ENCODE results near the gene SH3RF1. TPM values are rescaled to one million over a fixed set of nuclear protein-coding genes. Genes with fewer than 3 reads are reported as not detected.

Gene SH3RF1
- total RNA-seq, 4 donors from 2014 or later, result 5.9 to 41.2 (median 15.0) TPM

DNA sequence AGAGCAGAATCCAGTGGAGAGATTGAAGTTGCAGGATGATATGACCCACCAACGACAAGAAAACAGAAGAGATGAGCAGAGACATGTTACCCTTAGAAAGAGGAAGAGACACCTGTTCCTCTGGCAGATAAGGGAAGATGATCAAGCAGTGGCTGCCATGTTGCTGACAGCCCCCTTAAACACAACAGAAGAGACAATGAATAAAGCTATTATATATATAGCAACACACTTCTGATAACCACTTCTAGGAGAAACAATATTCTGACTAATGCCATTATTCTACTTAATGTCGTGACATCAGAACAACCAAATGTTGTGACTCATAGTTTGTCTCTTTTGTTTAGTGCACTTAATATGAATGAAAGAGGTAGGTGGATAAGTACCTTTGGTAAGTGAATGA lies 44.9 kb downstream of the SH3RF1 start:
- no peaks in the 10 kb centered on the region for H3K27me3 ChIP-seq
- no peaks in the 10 kb centered on the region for H3K9me3 ChIP-seq
- no peak overlapping the region for H3K4me3 ChIP-seq
- intact Hi-C loops (cut with DNase I; ENCODE audit: low total_unique reads), result no loop called here
- DNase-seq, result no peak
- H3K36me3 ChIP-seq, result no peaks in the 10 kb centered on the region
- H3K4me1 ChIP-seq, result peaks cover 0 to 6% of the 10 kb centered on the region in 2 donors
- TF ChIP-seq, protein P1, sequence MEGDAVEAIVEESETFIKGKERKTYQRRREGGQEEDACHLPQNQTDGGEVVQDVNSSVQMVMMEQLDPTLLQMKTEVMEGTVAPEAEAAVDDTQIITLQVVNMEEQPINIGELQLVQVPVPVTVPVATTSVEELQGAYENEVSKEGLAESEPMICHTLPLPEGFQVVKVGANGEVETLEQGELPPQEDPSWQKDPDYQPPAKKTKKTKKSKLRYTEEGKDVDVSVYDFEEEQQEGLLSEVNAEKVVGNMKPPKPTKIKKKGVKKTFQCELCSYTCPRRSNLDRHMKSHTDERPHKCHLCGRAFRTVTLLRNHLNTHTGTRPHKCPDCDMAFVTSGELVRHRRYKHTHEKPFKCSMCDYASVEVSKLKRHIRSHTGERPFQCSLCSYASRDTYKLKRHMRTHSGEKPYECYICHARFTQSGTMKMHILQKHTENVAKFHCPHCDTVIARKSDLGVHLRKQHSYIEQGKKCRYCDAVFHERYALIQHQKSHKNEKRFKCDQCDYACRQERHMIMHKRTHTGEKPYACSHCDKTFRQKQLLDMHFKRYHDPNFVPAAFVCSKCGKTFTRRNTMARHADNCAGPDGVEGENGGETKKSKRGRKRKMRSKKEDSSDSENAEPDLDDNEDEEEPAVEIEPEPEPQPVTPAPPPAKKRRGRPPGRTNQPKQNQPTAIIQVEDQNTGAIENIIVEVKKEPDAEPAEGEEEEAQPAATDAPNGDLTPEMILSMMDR (IDR thresholded peaks at IDR 0.05), result no peak
- no peak for TF ChIP-seq POLR2A (IDR thresholded peaks at IDR 0.05)
- peak overlapping the region; percentile 41 to 66 for H3K27ac ChIP-seq

DNA sequence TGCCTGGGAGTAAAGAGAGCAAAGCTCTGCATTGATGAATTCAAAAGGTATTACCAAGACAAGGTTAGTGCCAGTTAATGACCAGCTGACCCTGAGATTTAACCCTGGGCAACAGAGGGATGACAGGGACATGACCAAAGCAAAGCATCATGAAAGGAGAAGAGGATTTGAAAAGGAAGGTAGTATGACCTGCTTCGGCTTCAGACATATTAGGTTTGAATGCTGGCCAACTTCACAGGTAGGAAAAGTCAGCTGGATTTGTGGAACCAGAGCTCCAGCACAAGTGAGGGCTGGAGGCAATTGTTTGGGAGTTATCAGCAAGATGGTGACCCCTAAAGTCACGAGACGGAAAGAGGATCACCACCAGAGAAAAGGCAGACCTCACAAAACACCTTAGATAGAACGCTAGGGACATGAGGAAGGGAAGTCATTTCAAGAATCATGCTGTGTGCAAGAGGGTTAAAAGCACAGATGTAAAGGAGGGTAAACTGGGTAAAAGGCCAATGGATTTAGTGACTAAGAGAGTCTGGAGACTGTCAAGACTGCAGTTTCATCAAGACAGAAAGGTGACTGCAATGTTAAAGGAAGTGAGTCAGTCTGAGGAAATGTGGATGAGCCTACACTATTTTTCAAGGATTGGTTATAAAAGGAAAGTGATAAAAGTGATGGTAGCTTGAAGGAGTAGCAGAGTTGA lies 45.6 kb downstream of the SH3RF1 start:
- no peak for DNase-seq
- intact Hi-C loops (cut with DNase I; ENCODE audit: low total_unique reads), result no loop called here

DNA sequence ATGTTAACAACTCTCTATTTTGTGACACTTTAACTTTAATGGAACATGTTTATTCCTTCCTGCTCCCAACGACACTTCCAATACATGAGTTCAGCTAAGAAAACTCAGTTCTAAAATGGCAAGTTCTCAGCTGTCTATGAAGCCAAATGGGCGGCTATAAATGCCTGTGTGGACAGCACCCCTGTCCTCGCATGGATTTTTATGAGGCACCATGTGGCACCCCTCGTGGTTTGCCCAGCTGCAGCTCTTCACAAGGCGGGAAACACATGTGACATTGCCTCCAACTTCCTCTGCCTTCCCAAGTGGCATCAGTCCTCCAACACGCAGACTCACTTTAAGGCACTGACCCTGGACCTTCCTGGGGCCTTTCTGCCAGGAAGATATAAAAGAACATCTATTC lies 48.0 kb downstream of the SH3RF1 start:
- no peak overlapping the region for H3K4me3 ChIP-seq
- H3K27me3 ChIP-seq, result no peaks in the 10 kb centered on the region
- H3K9me3 ChIP-seq, result no peaks in the 10 kb centered on the region
- H3K4me1 ChIP-seq, result peaks cover 0 to 6% of the 10 kb centered on the region in 2 donors
- intact Hi-C loops (cut with DNase I; ENCODE audit: low total_unique reads), result no loop called here
- no peaks in the 10 kb centered on the region for H3K36me3 ChIP-seq
- no peak overlapping the region for H3K27ac ChIP-seq
- TF ChIP-seq POLR2A (IDR thresholded peaks at IDR 0.05), result no peak
- TF ChIP-seq, protein P1 (IDR thresholded peaks at IDR 0.05), result no peak
- no peak for DNase-seq

More for the DNA sequence above, 45.6 kb downstream of the SH3RF1 start:
- Histone ChIP-seq H3K27ac (peak overlapping the region; percentile 41 to 66), H3K9me3 (no peaks in the 10 kb centered on the region), H3K4me1 (peaks cover 0 to 6% of the 10 kb centered on the region in 2 donors), H3K36me3 (no peaks in the 10 kb centered on the region), H3K27me3 (no peaks in the 10 kb centered on the region), H3K4me3 (no peak overlapping the region)
- TF ChIP-seq, protein P1 (IDR thresholded peaks at IDR 0.05), result no peak
- no peak for TF ChIP-seq POLR2A (IDR thresholded peaks at IDR 0.05)

DNA sequence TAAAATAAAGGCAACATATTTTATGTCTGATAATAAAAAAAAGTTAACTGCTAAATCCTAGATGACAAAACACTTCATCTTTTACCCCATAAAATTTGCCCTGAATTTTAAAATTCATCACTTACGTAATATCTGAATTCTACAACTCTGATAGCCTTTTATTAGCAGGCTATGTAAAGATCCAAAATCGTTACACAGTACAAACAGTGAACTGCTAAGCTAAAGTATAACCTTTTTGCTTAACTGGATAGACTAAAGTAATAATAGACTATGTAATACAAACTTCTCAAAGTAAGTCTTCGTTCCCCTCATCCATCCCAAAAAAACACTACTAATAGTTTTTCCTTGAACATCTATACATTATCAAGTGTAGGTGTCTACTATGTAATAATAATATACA lies 49.1 kb downstream of the SH3RF1 start:
- no peak for TF ChIP-seq POLR2A (IDR thresholded peaks at IDR 0.05)
- TF ChIP-seq, protein P1 (IDR thresholded peaks at IDR 0.05), result no peak
- H3K4me3 ChIP-seq, result no peak overlapping the region
- H3K27me3 ChIP-seq, result no peaks in the 10 kb centered on the region
- H3K36me3 ChIP-seq, result no peaks in the 10 kb centered on the region
- H3K4me1 ChIP-seq, result peaks cover 0 to 6% of the 10 kb centered on the region in 2 donors
- H3K9me3 ChIP-seq, result no peaks in the 10 kb centered on the region
- no peak for DNase-seq
- no peak overlapping the region for H3K27ac ChIP-seq
- intact Hi-C loops (cut with DNase I; ENCODE audit: low total_unique reads), result no loop called here

DNA sequence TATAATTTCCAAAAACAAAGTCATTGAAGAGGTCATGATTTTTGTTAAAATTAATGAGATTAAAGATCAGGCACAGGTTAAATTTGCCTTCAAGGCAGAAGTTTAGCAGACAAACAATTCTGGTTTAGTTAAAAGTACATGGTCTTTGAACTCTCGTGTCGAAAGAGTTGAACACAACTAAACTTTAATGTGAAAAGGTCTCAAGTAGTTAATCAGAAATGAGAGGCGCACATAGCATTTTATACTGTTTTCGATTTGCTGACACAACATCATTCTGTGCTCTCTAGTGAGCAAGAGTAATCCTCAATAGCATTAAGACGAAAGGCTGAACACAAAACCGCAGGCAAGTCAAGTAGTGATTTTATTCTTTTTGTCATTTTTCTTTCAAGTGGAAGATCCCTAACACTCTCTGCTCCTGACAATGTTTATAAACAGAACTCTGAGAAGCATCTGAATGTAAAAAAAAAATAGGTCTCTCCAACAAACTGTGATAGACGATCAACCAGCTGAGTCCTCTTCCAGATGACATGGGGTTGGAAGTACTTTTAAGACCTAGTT lies 49.8 kb downstream of the SH3RF1 start:
- intact Hi-C loops (cut with DNase I; ENCODE audit: low total_unique reads), result no loop called here
- Histone ChIP-seq H3K4me1 (peaks cover 0 to 6% of the 10 kb centered on the region in 2 donors), H3K27me3 (no peaks in the 10 kb centered on the region), H3K36me3 (no peaks in the 10 kb centered on the region), H3K9me3 (no peaks in the 10 kb centered on the region), H3K4me3 (no peak overlapping the region), H3K27ac (no peak overlapping the region)
- no peak for DNase-seq
- TF ChIP-seq, protein P1 (IDR thresholded peaks at IDR 0.05), result no peak
- no peak for TF ChIP-seq POLR2A (IDR thresholded peaks at IDR 0.05)

Measured in uterus (tissue), 4 donors.